ENCODE data around the gene OBSCN.

- no peak for TF ChIP-seq POLR2AphosphoS5 (IDR thresholded peaks at IDR 0.05; ENCODE audit: low read depth, low read length)
- no peak for TF ChIP-seq POLR2A (IDR thresholded peaks at IDR 0.05; ENCODE audit: low read depth, low read length)
- no peak for TF ChIP-seq PAX5 (IDR thresholded peaks at IDR 0.05; ENCODE audit: insufficient read depth, low read length, severe bottlenecking)
Measured at GRCh38 chr1:228299211-228299610, 91.4 kb downstream of the OBSCN start.

Measured in GM12891 (cell line).